Measurements from ENCODE around the gene SRR.
"Not testable (repeated sequence)": the region's sequence is repeated elsewhere in the genome, so short reads cannot be mapped to it uniquely, and the experiment has no call there.

The SRR gene

GRCh38 chr17:2312736-2313135, 9.0 kb downstream of the SRR start:
- FAIRE-seq (no peak), DNase-seq (ENCODE audit: insufficient read length, low spot score) (no peak)
- TF ChIP-seq POU2F2 (IDR thresholded peaks at IDR 0.05; ENCODE audit: low read depth, low read length) (no peak), TAF1 (IDR thresholded peaks at IDR 0.05; ENCODE audit: low read depth, low read length) (no peak), SPI1 (IDR thresholded peaks at IDR 0.05; ENCODE audit: low read depth, low read length) (no peak), POLR2A (IDR thresholded peaks at IDR 0.05; ENCODE audit: low read depth, low read length) (no peak), PAX5 (IDR thresholded peaks at IDR 0.05; ENCODE audit: insufficient read depth, low read length, severe bottlenecking) (no peak), POLR2AphosphoS5 (IDR thresholded peaks at IDR 0.05; ENCODE audit: low read depth, low read length) (no peak)

- not testable (repeated sequence) for FAIRE-seq; DNase-seq (ENCODE audit: insufficient read length, low spot score)
Measured at GRCh38 chr17:2316916-2317205, 13.1 kb downstream of the SRR start.

GRCh38 chr17:2317796-2318195, 14.0 kb downstream of the SRR start:
- no peak for DNase-seq (ENCODE audit: insufficient read length, low spot score)
- no peak for FAIRE-seq
- no peak for TF ChIP-seq TAF1 (IDR thresholded peaks at IDR 0.05; ENCODE audit: low read depth, low read length)
- no peak for TF ChIP-seq POLR2A (IDR thresholded peaks at IDR 0.05; ENCODE audit: low read depth, low read length)
- no peak for TF ChIP-seq SPI1 (IDR thresholded peaks at IDR 0.05; ENCODE audit: low read depth, low read length)
- TF ChIP-seq PAX5 (IDR thresholded peaks at IDR 0.05; ENCODE audit: insufficient read depth, low read length, severe bottlenecking): no peak
- TF ChIP-seq POLR2AphosphoS5 (IDR thresholded peaks at IDR 0.05; ENCODE audit: low read depth, low read length): no peak
- no peak for TF ChIP-seq POU2F2 (IDR thresholded peaks at IDR 0.05; ENCODE audit: low read depth, low read length)

- no peak for FAIRE-seq
- no peak for TF ChIP-seq PAX5 (IDR thresholded peaks at IDR 0.05; ENCODE audit: insufficient read depth, low read length, severe bottlenecking)
- DNase-seq (ENCODE audit: insufficient read length, low spot score): no peak
Measured at GRCh38 chr17:2319051-2319450, 15.3 kb downstream of the SRR start.

GRCh38 chr17:2321399-2321798, 17.6 kb downstream of the SRR start:
- no peak for FAIRE-seq
- TF ChIP-seq TAF1 (IDR thresholded peaks at IDR 0.05; ENCODE audit: low read depth, low read length): no peak
- no peak for TF ChIP-seq POLR2A (IDR thresholded peaks at IDR 0.05; ENCODE audit: low read depth, low read length)
- no peak for TF ChIP-seq SPI1 (IDR thresholded peaks at IDR 0.05; ENCODE audit: low read depth, low read length)
- no peak for TF ChIP-seq POU2F2 (IDR thresholded peaks at IDR 0.05; ENCODE audit: low read depth, low read length)
- 0 out of 2 replicates have a peak, but pooled peaks have one; percentile 3 for TF ChIP-seq POLR2AphosphoS5 (IDR thresholded peaks at IDR 0.05; ENCODE audit: low read depth, low read length)
- TF ChIP-seq PAX5 (IDR thresholded peaks at IDR 0.05; ENCODE audit: insufficient read depth, low read length, severe bottlenecking): no peak
- no peak for DNase-seq (ENCODE audit: insufficient read length, low spot score)

- TF ChIP-seq POU2F2 (IDR thresholded peaks at IDR 0.05; ENCODE audit: low read depth, low read length): no peak
- TF ChIP-seq POLR2A (IDR thresholded peaks at IDR 0.05; ENCODE audit: low read depth, low read length): 0 out of 2 replicates have a peak, but pooled peaks have one; percentile 35
- no peak for TF ChIP-seq PAX5 (IDR thresholded peaks at IDR 0.05; ENCODE audit: insufficient read depth, low read length, severe bottlenecking)
- TF ChIP-seq POLR2AphosphoS5 (IDR thresholded peaks at IDR 0.05; ENCODE audit: low read depth, low read length): no peak
- DNase-seq (ENCODE audit: insufficient read length, low spot score) (no peak), FAIRE-seq (no peak)
Measured at GRCh38 chr17:2323629-2324314, 20.0 kb downstream of the SRR start.

GRCh38 chr17:2331303-2331702, 27.6 kb downstream of the SRR start:
- FAIRE-seq: no peak
- DNase-seq (ENCODE audit: insufficient read length, low spot score): no peak
- TF ChIP-seq SPI1 (IDR thresholded peaks at IDR 0.05; ENCODE audit: low read depth, low read length) (no peak), PAX5 (IDR thresholded peaks at IDR 0.05; ENCODE audit: insufficient read depth, low read length, severe bottlenecking) (no peak), TAF1 (IDR thresholded peaks at IDR 0.05; ENCODE audit: low read depth, low read length) (no peak), POLR2AphosphoS5 (IDR thresholded peaks at IDR 0.05; ENCODE audit: low read depth, low read length) (no peak), POU2F2 (IDR thresholded peaks at IDR 0.05; ENCODE audit: low read depth, low read length) (no peak), POLR2A (IDR thresholded peaks at IDR 0.05; ENCODE audit: low read depth, low read length) (no peak)

GRCh38 chr17:2335726-2336214, 32.0 kb downstream of the SRR start:
- DNase-seq (ENCODE audit: insufficient read length, low spot score): no peak
- TF ChIP-seq PAX5 (IDR thresholded peaks at IDR 0.05; ENCODE audit: insufficient read depth, low read length, severe bottlenecking) (no peak), POLR2AphosphoS5 (IDR thresholded peaks at IDR 0.05; ENCODE audit: low read depth, low read length) (no peak), TAF1 (IDR thresholded peaks at IDR 0.05; ENCODE audit: low read depth, low read length) (no peak), POU2F2 (IDR thresholded peaks at IDR 0.05; ENCODE audit: low read depth, low read length) (no peak), SPI1 (IDR thresholded peaks at IDR 0.05; ENCODE audit: low read depth, low read length) (no peak), POLR2A (IDR thresholded peaks at IDR 0.05; ENCODE audit: low read depth, low read length) (no peak)
- peak; percentile 63 for FAIRE-seq

GRCh38 chr17:2336215-2336851, 32.6 kb downstream of the SRR start, which contains the start of gene TSR1:
TSS of gene TSR1 (minus strand) at chr17:2336457. CDS start at chr17:2336427, 30 bp downstream.
- TF ChIP-seq SPI1 (IDR thresholded peaks at IDR 0.05; ENCODE audit: low read depth, low read length) (no peak), POLR2A (IDR thresholded peaks at IDR 0.05; ENCODE audit: low read depth, low read length) (peak; percentile 93), PAX5 (IDR thresholded peaks at IDR 0.05; ENCODE audit: insufficient read depth, low read length, severe bottlenecking) (no peak), POU2F2 (IDR thresholded peaks at IDR 0.05; ENCODE audit: low read depth, low read length) (peak; percentile 82), TAF1 (IDR thresholded peaks at IDR 0.05; ENCODE audit: low read depth, low read length) (peak; percentile 92), POLR2AphosphoS5 (IDR thresholded peaks at IDR 0.05; ENCODE audit: low read depth, low read length) (peak; percentile 88)
- FAIRE-seq (peak; percentile 99), DNase-seq (ENCODE audit: insufficient read length, low spot score) (peak; percentile 98)
